Lung microvascular endothelial cell (primary cell): ENCODE results near the gene ECSIT. TPM values are rescaled to one million over a fixed set of nuclear protein-coding genes. Genes with fewer than 3 reads are reported as not detected.
"Not testable (repeated sequence)": the region's sequence is repeated elsewhere in the genome, so short reads cannot be mapped to it uniquely, and the experiment has no call there.

Source experiments
- DNase-seq, 2 donors: peaks; one replicate each; pipeline versions ENCODE4 v3.0.0 to v3.0.0-alpha.2; 2010; ENCODE audit warnings: low read depth in 2 of 2
- total RNA-seq: library from RNA; depleted of rRNA; stranded (reverse); fragments of >200 nt; gene quantifications from 2 replicates; pipeline ENCODE4 v1.2.1, GENCODE V29; 2014

ECSIT gene
- 21.4 and 23.8 TPM in 2 replicates for total RNA-seq

GRCh38 chr19:11528551-11529341 is at the start of gene ECSIT:
Gene ECSIT (minus strand): TSS chr19:11529134. CDS start chr19:11519170, 9,964 bp downstream.
- peak; percentile 96 to 98 for DNase-seq

DNA sequence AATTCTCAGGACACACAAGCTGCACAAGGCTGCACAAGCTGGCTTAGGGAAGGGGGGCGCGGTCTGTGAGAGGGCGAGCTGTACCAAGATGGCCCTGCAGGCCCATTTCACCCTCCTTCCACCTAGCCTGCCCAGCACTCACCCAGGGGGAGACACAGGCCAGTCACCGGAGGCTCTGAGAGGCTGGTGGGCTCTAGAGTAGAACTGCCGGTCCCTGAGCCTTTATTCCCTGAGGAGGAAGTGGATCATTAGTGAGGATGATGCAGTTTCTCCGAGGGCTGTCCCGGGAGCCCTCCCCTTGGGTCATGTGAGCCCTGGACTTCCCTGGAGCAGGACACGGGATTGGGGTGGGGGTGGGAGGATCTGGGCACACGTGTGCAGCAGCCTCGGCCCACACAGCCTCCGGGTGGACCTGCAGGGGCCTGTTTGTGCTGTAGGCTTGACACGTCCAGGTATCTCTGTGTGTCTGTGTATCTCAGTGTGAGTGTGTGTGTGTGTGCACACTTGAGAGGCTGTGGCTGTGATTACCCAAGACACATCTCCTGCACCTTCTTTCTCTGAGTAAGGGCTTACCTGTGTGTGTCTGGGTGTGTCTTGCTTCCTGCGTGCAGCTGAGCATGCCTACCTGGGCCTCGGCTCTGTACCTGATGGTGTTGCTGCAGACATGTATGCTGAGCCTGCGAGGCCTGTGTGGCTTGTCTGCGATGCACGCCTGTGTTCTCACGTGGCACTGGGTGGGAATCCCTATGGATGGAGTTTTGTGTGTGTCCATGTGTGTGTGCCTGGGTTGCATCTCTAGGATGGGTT is 48.7 kb upstream of the ECSIT start, which contains the start of gene ACP5:
Gene ACP5 (minus strand): TSS at position 195 of the 807 bp plus-strand sequence. CDS start 328 bp downstream, outside the sequence.
- DNase-seq, result no peak

GRCh38 chr19:11576227-11576626 is 47.3 kb upstream of the ECSIT start:
- no peak for DNase-seq

GRCh38 chr19:11574689-11575088 is 45.8 kb upstream of the ECSIT start:
- DNase-seq, result no peak

DNA sequence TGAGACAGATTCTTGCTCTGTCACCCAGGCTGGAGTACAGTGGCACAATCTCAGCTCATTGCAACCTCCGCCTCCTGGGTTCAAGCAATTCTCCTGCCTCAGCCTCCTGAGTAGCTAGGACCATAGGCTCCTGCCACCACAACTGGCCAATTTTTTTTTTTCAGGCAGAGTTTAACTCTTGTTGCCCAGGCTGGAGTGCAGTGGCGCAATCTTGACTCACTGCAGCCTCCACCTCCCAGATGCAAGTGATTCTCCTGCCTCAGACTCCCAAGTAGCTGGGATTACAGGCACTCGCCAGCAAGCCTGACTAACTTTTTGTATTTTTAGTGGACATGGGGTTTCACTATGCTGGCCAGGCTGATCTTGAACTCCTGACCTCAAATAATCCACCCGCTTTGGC is 44.8 kb upstream of the ECSIT start:
- DNase-seq, result not testable (repeated sequence)

DNA sequence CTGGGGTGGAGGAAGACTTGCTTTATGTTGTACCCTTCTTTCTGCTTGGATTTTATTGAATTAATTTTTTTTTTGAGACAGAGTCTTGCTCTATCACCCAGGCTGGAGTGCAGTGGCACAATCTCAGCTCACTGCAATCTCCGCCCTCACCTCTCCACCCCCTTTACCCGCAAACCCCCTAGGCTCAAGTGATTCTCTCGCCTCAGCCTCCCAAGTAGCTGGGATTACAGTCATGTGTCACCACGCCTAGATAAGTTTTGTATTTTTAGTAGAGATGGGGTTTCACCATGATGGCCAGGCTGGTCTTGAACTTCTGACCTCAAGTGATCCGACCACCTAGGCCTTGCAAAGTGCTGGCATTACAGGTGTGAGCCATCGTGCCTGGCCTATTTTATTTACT is 44.4 kb upstream of the ECSIT start:
- DNase-seq, result not testable (repeated sequence)

DNA sequence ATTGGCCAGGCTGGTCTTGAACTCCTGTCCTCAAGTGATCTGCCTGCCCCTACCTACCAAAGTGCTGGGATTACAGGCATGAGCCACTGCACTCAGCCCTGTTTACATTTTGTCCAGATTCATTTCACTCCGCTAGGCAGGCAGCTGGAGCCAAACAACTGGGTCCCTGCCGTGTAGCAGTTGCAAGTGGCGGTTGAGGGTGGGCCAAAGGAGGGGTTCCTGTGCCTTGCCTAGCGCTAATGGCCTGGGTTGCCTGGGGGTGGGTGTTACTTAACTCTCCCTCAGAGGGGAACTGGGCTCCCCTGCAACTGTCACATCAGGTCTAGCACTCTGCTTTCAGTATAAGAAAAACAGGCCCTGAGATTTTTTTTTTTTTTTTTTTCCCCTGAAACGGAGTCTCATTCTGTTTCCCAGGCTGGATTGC is 41.1 kb upstream of the ECSIT start:
- DNase-seq, result no peak

DNA sequence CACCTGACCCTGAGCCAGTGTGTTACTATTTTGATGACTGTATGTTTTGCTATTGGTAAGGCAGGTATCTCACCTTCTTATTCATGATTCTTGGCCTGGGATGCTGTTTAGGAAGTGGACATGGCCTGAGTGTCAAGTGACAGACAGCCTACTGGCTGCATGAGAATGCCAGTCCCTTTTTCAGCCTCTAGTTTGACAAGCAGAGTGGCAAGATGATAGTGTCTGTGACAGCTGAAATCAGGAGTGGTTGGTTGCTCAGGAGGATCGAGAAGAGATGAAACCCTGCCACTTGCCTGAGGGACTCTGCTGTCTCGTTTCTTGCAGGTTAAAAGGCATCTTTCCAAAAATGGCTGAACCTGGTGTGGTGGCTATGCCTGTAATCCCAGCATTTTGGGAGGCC is 37.2 kb upstream of the ECSIT start:
- no peak for DNase-seq

DNA sequence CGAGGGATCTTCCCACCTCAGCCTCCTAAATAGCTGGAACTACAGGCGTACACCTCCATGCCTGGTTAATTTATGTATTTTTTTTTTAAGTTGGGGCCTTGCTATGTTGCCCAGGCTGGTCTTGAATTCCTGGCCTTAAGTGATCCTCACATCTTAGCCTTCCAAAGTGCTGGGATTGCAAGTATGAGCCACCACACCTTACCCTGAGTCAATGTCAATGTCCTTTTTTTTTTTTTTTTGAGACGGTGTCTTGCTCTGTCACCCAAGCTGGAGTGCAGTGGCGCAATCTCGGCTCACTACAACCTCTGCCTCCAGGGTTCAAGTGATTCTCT is 36.7 kb upstream of the ECSIT start:
- DNase-seq, result not testable (repeated sequence)

GRCh38 chr19:11564082-11564807 is 35.3 kb upstream of the ECSIT start:
- DNase-seq, result not testable (repeated sequence)

DNA sequence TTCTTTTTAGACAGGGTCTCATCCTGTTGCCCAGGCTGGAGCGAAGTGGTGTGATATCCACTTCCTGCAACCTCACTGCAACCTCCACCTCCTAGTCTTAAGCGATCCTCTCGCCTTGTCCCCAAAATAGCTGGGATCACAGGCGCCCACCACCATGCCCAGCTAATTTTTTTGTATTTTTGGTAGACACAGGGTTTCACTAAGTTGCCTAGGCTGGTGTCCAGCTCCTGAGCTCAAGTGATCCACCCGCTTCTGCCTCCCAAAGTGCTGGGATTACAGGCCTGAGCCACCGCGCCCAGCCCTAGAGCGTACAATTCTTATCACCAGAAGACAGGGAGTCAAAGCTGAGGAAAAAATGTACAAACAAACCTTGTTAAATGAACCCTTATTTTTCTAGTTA is 34.6 kb upstream of the ECSIT start:
- no peak for DNase-seq

- DNase-seq, result peak; percentile 82
Measured at GRCh38 chr19:11560404-11561051, 31.6 kb upstream of the ECSIT start.

DNA sequence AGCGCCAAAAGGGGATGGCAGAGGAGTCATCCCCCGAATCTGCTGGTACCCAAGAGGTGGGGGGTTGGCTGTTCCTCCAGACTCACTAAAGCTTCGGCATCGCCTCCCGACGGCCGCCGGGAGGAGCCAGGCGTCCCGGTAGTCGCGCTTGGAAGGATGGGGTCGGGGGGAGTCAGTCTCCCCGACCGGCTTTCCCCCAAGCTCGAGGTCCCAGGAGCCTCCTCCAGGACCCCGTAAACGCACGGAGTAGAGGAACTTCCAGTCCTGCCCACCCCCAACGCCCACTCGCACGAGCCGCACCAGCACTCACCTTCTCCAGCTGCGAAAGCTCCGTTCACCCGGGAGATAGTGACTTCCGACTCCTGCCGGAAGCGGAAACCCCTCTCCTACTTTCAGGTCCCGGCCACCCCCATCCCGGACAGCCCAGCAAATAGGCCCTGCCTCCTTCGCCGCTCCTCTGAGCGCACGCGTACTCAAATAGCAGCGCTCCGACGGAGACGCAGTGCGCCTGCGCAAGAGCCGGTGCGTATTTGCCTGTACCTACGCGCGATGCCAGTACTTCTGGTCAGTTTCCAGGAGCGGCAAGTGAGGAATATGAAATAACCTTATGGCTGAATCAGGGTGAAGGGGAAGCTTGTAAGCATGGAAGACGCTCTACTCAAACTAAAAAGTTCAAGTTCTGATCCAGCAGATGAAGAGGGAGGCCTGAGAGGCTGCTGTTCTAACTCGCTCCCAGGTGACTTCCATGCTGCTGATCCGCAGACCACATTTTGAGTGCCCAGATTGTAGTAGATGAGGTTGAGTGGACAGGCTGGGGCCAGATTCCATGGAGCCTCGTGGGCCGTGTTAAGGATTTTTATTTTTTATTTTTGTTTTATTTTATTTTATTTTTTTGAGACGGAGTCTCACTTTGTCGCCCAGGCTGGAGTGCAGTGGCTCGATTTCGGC is 30.2 kb upstream of the ECSIT start, which contains the start of gene ELOF1:
Gene ELOF1 (minus strand): TSS at position 350 of the 948 bp plus-strand sequence. CDS start 4,883 bp downstream, outside the sequence.
- peak; percentile 98 for DNase-seq

- DNase-seq, result no peak
Measured at GRCh38 chr19:11556634-11557420, 27.9 kb upstream of the ECSIT start.

DNA sequence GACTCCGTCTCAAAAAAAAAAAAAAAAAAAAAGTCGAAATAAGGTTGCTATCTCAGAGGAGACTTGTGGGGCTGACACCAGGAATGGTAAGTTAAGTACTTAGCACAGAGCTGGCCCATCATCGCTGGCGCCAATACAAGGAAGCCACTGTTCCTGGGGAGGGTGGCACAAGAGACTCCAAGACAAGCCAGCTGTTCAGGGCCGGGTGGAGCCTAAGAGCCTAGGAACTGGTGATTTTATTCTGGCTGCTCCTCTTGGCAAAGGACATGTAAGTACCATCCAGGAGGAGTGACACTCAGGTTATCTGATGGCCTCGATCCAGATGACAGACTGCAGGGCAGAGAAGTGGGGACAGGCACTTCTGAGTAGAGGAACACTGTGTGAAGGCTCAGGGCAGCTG is 26.3 kb upstream of the ECSIT start:
- DNase-seq, result no peak

GRCh38 chr19:11554160-11554559 is 25.2 kb upstream of the ECSIT start:
- DNase-seq, result no peak

DNA sequence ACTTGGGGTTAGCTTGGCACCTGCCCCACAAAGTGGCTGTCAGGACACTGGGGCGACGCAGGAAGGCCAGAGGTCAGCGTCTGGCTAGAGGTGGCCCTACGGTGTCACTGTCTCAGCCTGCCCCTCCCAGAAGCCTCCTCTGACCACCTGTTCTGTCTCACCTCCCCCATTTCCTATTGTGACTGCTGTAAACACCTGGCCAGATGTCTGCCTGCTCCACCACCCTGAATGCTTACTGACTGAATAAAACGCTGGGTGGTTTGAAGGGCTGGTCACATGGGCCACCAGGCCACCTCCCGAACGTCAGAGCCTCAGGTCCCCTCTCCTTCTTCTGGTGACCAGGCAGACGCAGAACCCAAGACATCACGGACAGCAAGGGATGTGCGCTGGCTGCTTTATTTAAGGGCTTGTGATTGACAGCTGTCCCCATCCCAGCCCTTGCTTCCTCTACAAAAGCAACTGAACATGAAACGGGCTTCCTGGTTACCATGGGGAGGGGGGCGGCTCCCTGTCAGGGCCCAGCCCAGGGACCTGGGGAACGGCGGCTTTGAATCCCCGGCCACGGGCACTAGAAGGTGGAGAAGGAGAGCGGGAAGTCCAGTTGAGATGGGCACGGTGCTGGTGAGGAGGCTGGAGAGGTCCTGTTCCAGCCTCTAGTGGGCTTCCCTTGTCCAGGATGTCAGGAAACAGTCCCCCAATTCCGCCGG is 23.9 kb upstream of the ECSIT start:
- no peak for DNase-seq

DNA sequence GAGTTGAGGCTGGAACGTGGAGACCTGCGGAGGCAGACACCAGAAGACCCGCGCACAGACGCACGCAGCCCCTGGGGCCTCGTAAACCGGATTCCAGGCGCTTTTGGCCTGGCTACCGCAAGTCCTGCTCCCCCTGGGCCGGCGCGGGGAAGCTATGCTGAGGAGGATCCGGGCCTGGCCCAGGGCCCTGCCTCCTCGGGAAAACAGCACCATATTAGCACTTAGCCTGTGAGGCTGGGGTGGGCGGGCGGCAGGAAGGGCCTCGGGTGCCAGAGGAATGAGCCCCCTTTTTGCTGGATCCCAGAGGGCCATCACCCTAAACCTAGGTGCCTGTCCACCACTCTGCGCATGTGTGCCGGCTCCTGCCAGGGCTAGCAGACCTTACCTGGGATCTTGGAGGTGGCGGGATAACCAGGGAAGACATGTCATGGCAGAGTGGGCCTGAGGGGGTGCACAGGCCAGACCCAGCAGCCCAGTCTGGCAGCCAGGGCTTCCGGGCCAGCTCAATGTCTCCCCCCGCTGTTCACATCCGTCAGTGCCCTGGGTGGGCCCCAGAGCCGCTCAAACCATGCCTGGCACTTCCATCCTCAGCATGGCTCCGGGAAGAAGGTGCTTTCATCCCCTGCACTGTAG is 22.8 kb upstream of the ECSIT start:
- DNase-seq, result peak; percentile 13 to 17
